ENCODE results near the gene RNASEH2B. TPM values are rescaled to one million over a fixed set of nuclear protein-coding genes. Genes with fewer than 3 reads are reported as not detected.

Gene RNASEH2B
- polyA plus RNA-seq, 1 donor from 2014 or later, result 25.2 TPM

DNA sequence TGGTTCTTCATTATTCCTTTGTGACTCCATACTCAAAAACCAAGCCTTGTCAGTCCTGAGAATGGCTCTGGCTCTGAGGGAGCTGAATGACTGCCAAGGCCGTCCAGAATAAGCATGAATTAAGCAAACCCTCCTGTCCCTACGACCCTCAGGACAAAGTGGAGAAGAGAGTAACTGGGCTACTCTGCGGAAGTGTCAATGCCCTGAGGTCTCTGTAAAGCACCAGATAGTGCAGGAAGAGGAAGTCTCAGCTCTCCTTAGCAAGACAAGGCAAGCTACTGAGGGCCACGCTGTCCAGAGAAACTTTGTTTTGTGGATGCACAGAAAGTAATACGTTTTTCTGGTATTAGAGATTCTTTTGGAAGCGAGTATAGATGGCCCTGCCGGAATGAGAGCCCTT, 94.1 kb downstream of the RNASEH2B start:
- H3K27me3 ChIP-seq (ENCODE audit: insufficient read depth, low read depth, low read length), result no peaks in the 10 kb centered on the region
- H3K79me2 ChIP-seq (replicated peaks; ENCODE audit: insufficient read depth, low read length), result no peaks in the 10 kb centered on the region
- H3K4me3 ChIP-seq (ENCODE audit: low read length), result no peak overlapping the region
- no peaks in the 10 kb centered on the region for H3F3A ChIP-seq (ENCODE audit: insufficient read depth, low read length, poor library complexity, severe bottlenecking)
- H3K36me3 ChIP-seq (ENCODE audit: insufficient read depth, low read length), result no peaks in the 10 kb centered on the region
- H3K9me2 ChIP-seq (ENCODE audit: insufficient read depth, low read length), result no peaks in the 10 kb centered on the region
- H4K20me1 ChIP-seq (ENCODE audit: insufficient read depth), result no peaks in the 10 kb centered on the region
- TF ChIP-seq EP300 (conservative IDR thresholded peaks at IDR 0.05; ENCODE audit: poor library complexity, severe bottlenecking), result no peak
- TF ChIP-seq POLR2AphosphoS5 (IDR thresholded peaks at IDR 0.05), result no peak
- no peak for TF ChIP-seq MXI1 (conservative IDR thresholded peaks at IDR 0.05; ENCODE audit: poor library complexity, severe bottlenecking)
- TF ChIP-seq, protein P1, sequence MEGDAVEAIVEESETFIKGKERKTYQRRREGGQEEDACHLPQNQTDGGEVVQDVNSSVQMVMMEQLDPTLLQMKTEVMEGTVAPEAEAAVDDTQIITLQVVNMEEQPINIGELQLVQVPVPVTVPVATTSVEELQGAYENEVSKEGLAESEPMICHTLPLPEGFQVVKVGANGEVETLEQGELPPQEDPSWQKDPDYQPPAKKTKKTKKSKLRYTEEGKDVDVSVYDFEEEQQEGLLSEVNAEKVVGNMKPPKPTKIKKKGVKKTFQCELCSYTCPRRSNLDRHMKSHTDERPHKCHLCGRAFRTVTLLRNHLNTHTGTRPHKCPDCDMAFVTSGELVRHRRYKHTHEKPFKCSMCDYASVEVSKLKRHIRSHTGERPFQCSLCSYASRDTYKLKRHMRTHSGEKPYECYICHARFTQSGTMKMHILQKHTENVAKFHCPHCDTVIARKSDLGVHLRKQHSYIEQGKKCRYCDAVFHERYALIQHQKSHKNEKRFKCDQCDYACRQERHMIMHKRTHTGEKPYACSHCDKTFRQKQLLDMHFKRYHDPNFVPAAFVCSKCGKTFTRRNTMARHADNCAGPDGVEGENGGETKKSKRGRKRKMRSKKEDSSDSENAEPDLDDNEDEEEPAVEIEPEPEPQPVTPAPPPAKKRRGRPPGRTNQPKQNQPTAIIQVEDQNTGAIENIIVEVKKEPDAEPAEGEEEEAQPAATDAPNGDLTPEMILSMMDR (IDR thresholded peaks at IDR 0.05; ENCODE audit: poor library complexity, severe bottlenecking), result no peak
- no peak for TF ChIP-seq RAD21 (conservative IDR thresholded peaks at IDR 0.05)
- TF ChIP-seq SMC3 (conservative IDR thresholded peaks at IDR 0.05; ENCODE audit: poor library complexity), result no peak
- no peak for TF ChIP-seq TAF1 (IDR thresholded peaks at IDR 0.05; ENCODE audit: low read depth)
- H3K9ac ChIP-seq (ENCODE audit: low read length), result no peak overlapping the region
- no peak overlapping the region for H3K4me2 ChIP-seq (ENCODE audit: low read length)
- H2AFZ ChIP-seq (ENCODE audit: low read depth, low read length), result no peak overlapping the region
- no peaks in the 10 kb centered on the region for H3K9me3 ChIP-seq (ENCODE audit: low read length)
- H3K27ac ChIP-seq (ENCODE audit: low read length), result no peak overlapping the region

DNA sequence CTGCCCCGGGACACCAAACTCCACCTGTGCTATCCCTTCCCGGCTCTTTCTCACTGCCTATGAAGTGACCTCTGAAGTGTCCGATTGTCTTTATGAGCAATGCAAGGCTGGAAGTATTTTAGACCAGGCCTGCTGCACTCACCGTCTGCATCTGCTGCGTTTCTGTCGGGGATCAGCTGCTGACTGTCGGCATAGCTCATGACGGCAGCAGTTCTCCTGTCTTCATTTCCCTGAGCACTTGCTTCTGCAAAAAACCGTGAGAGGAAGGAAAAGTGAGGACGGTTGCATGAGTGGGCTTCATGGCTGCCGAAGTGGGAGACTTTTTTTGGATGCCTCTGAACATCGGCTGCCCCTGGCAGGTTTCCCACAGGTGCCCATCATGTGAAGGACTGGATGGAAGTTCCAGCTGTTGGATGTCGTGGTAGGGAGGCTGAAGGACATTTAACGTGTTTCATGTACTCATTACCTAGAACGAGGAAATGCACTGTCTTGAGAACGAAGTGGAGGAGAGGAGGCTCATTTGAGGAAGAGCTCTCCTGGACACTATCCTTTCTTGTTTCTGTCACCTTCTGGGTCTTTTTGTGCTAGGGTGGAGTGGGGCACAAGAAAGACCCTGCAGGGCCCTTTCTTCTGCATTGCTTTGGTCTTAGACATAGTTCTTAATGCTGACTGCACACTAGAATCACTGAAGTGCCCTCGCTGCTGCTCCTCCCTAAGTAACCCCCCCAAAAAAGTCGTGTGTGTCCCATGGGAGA, 94.7 kb downstream of the RNASEH2B start:
- Histone ChIP-seq H3K36me3 (ENCODE audit: insufficient read depth, low read length) (no peaks in the 10 kb centered on the region), H3F3A (ENCODE audit: insufficient read depth, low read length, poor library complexity, severe bottlenecking) (no peaks in the 10 kb centered on the region), H3K27ac (ENCODE audit: low read length) (no peak overlapping the region), H3K9ac (ENCODE audit: low read length) (no peak overlapping the region), H3K27me3 (ENCODE audit: insufficient read depth, low read depth, low read length) (no peaks in the 10 kb centered on the region), H3K9me2 (ENCODE audit: insufficient read depth, low read length) (no peaks in the 10 kb centered on the region), H2AFZ (ENCODE audit: low read depth, low read length) (no peak overlapping the region), H3K4me2 (ENCODE audit: low read length) (no peak overlapping the region), H3K79me2 (replicated peaks; ENCODE audit: insufficient read depth, low read length) (no peaks in the 10 kb centered on the region), H3K9me3 (ENCODE audit: low read length) (no peaks in the 10 kb centered on the region), H4K20me1 (ENCODE audit: insufficient read depth) (no peaks in the 10 kb centered on the region), H3K4me3 (ENCODE audit: low read length) (no peak overlapping the region)
- TF ChIP-seq POLR2AphosphoS5 (IDR thresholded peaks at IDR 0.05), result no peak

DNA sequence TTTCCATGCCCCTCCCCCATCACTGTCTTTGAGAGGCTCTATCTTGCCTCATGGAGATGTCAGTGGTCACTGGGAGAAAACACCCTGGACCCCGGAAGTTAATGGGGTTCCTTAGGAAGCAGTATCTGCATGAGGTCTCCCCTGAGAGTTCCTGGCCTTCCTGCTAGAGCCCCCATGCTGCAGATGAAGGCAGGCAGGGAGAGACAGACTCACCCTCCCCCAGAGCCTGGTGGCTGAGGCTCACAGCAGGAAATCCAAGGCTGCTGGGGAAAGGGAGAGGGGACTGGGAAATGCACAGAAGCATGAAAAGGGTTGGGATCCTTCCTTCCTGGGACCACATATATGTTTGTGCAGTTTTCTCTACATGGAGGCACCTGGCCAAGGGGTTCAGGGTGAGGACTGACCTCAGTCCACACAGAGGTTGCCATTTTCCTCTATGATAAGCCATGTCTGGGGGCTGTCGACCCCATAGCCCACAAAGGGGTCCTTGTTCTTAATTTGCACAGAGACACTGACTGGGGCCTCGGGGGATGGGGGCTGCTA, 95.4 kb downstream of the RNASEH2B start:
- no peaks in the 10 kb centered on the region for H3K27me3 ChIP-seq (ENCODE audit: insufficient read depth, low read depth, low read length)
- H3F3A ChIP-seq (ENCODE audit: insufficient read depth, low read length, poor library complexity, severe bottlenecking), result no peaks in the 10 kb centered on the region
- H3K79me2 ChIP-seq (replicated peaks; ENCODE audit: insufficient read depth, low read length), result no peaks in the 10 kb centered on the region
- TF ChIP-seq POLR2AphosphoS5 (IDR thresholded peaks at IDR 0.05) (no peak), SMC3 (conservative IDR thresholded peaks at IDR 0.05; ENCODE audit: poor library complexity) (no peak), TAF1 (IDR thresholded peaks at IDR 0.05; ENCODE audit: low read depth) (no peak), EZH2 (IDR thresholded peaks at IDR 0.05; ENCODE audit: borderline replicate concordance, insufficient read depth, low read length, poor library complexity, severe bottlenecking) (no peak), MXI1 (conservative IDR thresholded peaks at IDR 0.05; ENCODE audit: poor library complexity, severe bottlenecking) (no peak), RAD21 (conservative IDR thresholded peaks at IDR 0.05) (no peak)
- TF ChIP-seq, protein P1 (IDR thresholded peaks at IDR 0.05; ENCODE audit: poor library complexity, severe bottlenecking), result no peak
- TF ChIP-seq, protein P2, sequence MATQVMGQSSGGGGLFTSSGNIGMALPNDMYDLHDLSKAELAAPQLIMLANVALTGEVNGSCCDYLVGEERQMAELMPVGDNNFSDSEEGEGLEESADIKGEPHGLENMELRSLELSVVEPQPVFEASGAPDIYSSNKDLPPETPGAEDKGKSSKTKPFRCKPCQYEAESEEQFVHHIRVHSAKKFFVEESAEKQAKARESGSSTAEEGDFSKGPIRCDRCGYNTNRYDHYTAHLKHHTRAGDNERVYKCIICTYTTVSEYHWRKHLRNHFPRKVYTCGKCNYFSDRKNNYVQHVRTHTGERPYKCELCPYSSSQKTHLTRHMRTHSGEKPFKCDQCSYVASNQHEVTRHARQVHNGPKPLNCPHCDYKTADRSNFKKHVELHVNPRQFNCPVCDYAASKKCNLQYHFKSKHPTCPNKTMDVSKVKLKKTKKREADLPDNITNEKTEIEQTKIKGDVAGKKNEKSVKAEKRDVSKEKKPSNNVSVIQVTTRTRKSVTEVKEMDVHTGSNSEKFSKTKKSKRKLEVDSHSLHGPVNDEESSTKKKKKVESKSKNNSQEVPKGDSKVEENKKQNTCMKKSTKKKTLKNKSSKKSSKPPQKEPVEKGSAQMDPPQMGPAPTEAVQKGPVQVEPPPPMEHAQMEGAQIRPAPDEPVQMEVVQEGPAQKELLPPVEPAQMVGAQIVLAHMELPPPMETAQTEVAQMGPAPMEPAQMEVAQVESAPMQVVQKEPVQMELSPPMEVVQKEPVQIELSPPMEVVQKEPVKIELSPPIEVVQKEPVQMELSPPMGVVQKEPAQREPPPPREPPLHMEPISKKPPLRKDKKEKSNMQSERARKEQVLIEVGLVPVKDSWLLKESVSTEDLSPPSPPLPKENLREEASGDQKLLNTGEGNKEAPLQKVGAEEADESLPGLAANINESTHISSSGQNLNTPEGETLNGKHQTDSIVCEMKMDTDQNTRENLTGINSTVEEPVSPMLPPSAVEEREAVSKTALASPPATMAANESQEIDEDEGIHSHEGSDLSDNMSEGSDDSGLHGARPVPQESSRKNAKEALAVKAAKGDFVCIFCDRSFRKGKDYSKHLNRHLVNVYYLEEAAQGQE (IDR thresholded peaks at IDR 0.05; ENCODE audit: borderline replicate concordance), result no peak
- no peak overlapping the region for H2AFZ ChIP-seq (ENCODE audit: low read depth, low read length)
- no peak overlapping the region for H3K4me2 ChIP-seq (ENCODE audit: low read length)
- no peak overlapping the region for H3K4me3 ChIP-seq (ENCODE audit: low read length)
- no peaks in the 10 kb centered on the region for H3K9me2 ChIP-seq (ENCODE audit: insufficient read depth, low read length)
- H4K20me1 ChIP-seq (ENCODE audit: insufficient read depth), result no peaks in the 10 kb centered on the region
- H3K9me3 ChIP-seq (ENCODE audit: low read length), result no peaks in the 10 kb centered on the region
- no peak overlapping the region for H3K9ac ChIP-seq (ENCODE audit: low read length)
- no peaks in the 10 kb centered on the region for H3K36me3 ChIP-seq (ENCODE audit: insufficient read depth, low read length)
- no peak overlapping the region for H3K27ac ChIP-seq (ENCODE audit: low read length)

All from neural cell (in vitro differentiated cells).